HepG2 (cell line): Measurements from ENCODE around the gene FSCN2. TPM values are rescaled to one million over a fixed set of nuclear protein-coding genes. Genes with fewer than 3 reads are reported as not detected.

ENCODE experiments used
- ATAC-seq: fragments of 200-7000 bp; cut with Tn5 transposase; 3 replicates; pipeline ENCODE4 v1.9.1; 2020; ENCODE audit warnings: mild to moderate bottlenecking, moderate library complexity
- BruUV-seq: library from RNA; stranded (reverse); fragments of 400-500 nt; replicated peaks from 2 replicates; lab custom pipeline; 2021; lab: Mats Ljungman, UMichigan
- CTCF ChIA-PET: fragments of 300-600 bp; formaldehyde crosslinking; extraction: SDS; loops from one replicate; lab custom pipeline; 2021; ENCODE audit warnings: low total read pairs, inconsistent platforms, low intra/inter-chr PET ratio; lab: Yijun Ruan, JAX
- POLR2A ChIA-PET: fragments of 350-600 bp; sonication (Branson Sonifier 250); formaldehyde crosslinking; loops from one replicate; lab custom pipeline; 2020; ENCODE audit warnings: antibody characterized with exemption, inconsistent platforms; lab: Yijun Ruan, JAX
- DNase-seq: peaks from one replicate; pipeline ENCODE4 v3.0.0-alpha.2; 2015; ENCODE audit warnings: low spot score
- FAIRE-seq: peaks from 3 replicates; lab custom pipeline; 2011; peaks lifted over from hg19 to GRCh38; lab: Jason Lieb, UNC
- H2AFZ ChIP-seq: one replicate; pipeline ENCODE4 v1.6.1; 2011; ENCODE audit warnings: low read length, inconsistent platforms
- H3K27ac ChIP-seq: fragments of 300-600 bp; 3 replicates; pipeline ENCODE4 v1.8.0; 2011; ENCODE audit warnings: mixed run types, mild to moderate bottlenecking, mixed read lengths, low read length, inconsistent platforms; ENCODE audit not compliant: insufficient read depth; ENCODE audit errors: extremely low read length
- H3K27me3 ChIP-seq, 2 experiments: fragments of 200-600 bp in 1 of 2; 2 replicates in 1 of 2; 3 replicates in 1 of 2; pipeline versions ENCODE4 v1.6.0 to v1.8.0; 2011; ENCODE audit warnings: low read length in 2 of 2, mild to moderate bottlenecking in 2 of 2, moderate library complexity in 2 of 2, inconsistent platforms in 1 of 2; ENCODE audit not compliant: insufficient read depth in 2 of 2, control insufficient read depth in 1 of 2
- H3K36me3 ChIP-seq, 2 experiments: fragments of 200-600 bp in 1 of 2; replicated peaks in 1 of 2; 2 replicates in 1 of 2; 3 replicates in 1 of 2; pipeline versions ENCODE4 v1.5.1 to v1.8.0; 2011; ENCODE audit warnings: low read length in 2 of 2, inconsistent platforms in 1 of 2; ENCODE audit not compliant: insufficient read depth in 2 of 2, control insufficient read depth in 1 of 2
- H3K4me1 ChIP-seq: 2 replicates; pipeline ENCODE4 v1.5.1; 2012; ENCODE audit warnings: low read length, inconsistent platforms; ENCODE audit not compliant: insufficient read depth
- H3K4me2 ChIP-seq: 2 replicates; pipeline ENCODE4 v1.6.0; 2011; ENCODE audit warnings: low read depth, low read length, inconsistent platforms
- H3K4me3 ChIP-seq, 3 experiments: fragments of 200-600 bp in 1 of 3; sonication (generic), shearing (Covaris generic) in 1 of 3; replicated peaks in 1 of 3; 2 replicates each; pipeline ENCODE4 v1.5.1; 2011 to 2016; ENCODE audit warnings: low read length in 3 of 3, inconsistent platforms in 2 of 3, low read depth in 2 of 3, mild to moderate bottlenecking in 2 of 3, control low read depth in 1 of 3, mixed read lengths in 1 of 3; ENCODE audit not compliant: insufficient read depth in 1 of 3
- H3K79me2 ChIP-seq: one replicate; pipeline ENCODE4 v1.6.1; 2011; ENCODE audit warnings: low read length, inconsistent platforms; ENCODE audit not compliant: insufficient read depth
- H3K9ac ChIP-seq: 2 replicates; pipeline ENCODE4 v1.6.0; 2011; ENCODE audit warnings: mild to moderate bottlenecking, low read depth, low read length, inconsistent platforms; ENCODE audit not compliant: insufficient read depth
- H3K9me3 ChIP-seq: 2 replicates; pipeline ENCODE4 v1.5.1; 2012; ENCODE audit warnings: mild to moderate bottlenecking, low read length
- H4K20me1 ChIP-seq: 2 replicates; pipeline ENCODE4 v1.6.0; 2011; ENCODE audit warnings: inconsistent platforms, mild to moderate bottlenecking, low read length, moderate library complexity; ENCODE audit not compliant: insufficient read depth
- AGO1 ChIP-seq: fragments of 200-400 bp; formaldehyde crosslinking; IDR thresholded peaks from 2 replicates; pipeline ENCODE4 v1.6.1; 2017; ENCODE audit warnings: mild to moderate bottlenecking, low read depth, low read length, moderate library complexity; ENCODE audit not compliant: poor library complexity, severe bottlenecking
- AGO2 ChIP-seq: fragments of 200-400 bp; formaldehyde crosslinking; optimal IDR thresholded peaks from 2 replicates; pipeline ENCODE3; 2017; ENCODE audit warnings: mild to moderate bottlenecking, low read depth, low read length, moderate library complexity
- AKAP8 ChIP-seq: sonication (generic); formaldehyde crosslinking; IDR thresholded peaks from 2 replicates; pipeline ENCODE4 v1.5.1; 2020; ENCODE audit warnings: mild to moderate bottlenecking, missing genetic modification reagents
- FOXO1 ChIP-seq: sonication (generic); formaldehyde crosslinking; IDR thresholded peaks from 2 replicates; pipeline ENCODE4 v1.4.0; 2020; ENCODE audit warnings: missing genetic modification reagents
- HNRNPL ChIP-seq: fragments of 200-400 bp; formaldehyde crosslinking; IDR thresholded peaks from 2 replicates; pipeline ENCODE4 v1.6.1; 2017; ENCODE audit warnings: mild to moderate bottlenecking, low read depth, low read length
- KDM2A ChIP-seq: sonication (generic); formaldehyde crosslinking; IDR thresholded peaks from 2 replicates; pipeline ENCODE4 v1.4.0; 2020; ENCODE audit warnings: low read depth, missing genetic modification reagents, borderline replicate concordance
- PATZ1 ChIP-seq: sonication (generic); formaldehyde crosslinking; IDR thresholded peaks from 2 replicates; pipeline ENCODE4 v1.4.0; 2020; ENCODE audit warnings: missing genetic modification reagents
- RFXANK ChIP-seq: IDR thresholded peaks from 2 replicates; pipeline ENCODE4 v1.6.1; 2016
- SAFB2 ChIP-seq: sonication (generic); formaldehyde crosslinking; IDR thresholded peaks from 2 replicates; pipeline ENCODE4 v1.5.1; 2020; ENCODE audit warnings: missing genetic modification reagents, low read depth, mild to moderate bottlenecking, borderline replicate concordance
- TIGD3 ChIP-seq: sonication (generic); formaldehyde crosslinking; IDR thresholded peaks from 2 replicates; pipeline ENCODE4 v1.5.1; 2020; ENCODE audit warnings: mild to moderate bottlenecking, missing genetic modification reagents, borderline replicate concordance
- ZFY ChIP-seq: sonication (generic); formaldehyde crosslinking; IDR thresholded peaks from 2 replicates; pipeline ENCODE4 v1.4.0; 2020; ENCODE audit warnings: missing genetic modification reagents
- ZNF746 ChIP-seq: sonication (generic); formaldehyde crosslinking; IDR thresholded peaks from 2 replicates; pipeline ENCODE4 v1.8.0; 2022; ENCODE audit warnings: mild to moderate bottlenecking, missing genetic modification reagents
- ZSCAN12 ChIP-seq: sonication (generic); formaldehyde crosslinking; IDR thresholded peaks from 2 replicates; pipeline ENCODE4 v1.9.0; 2021; ENCODE audit warnings: mild to moderate bottlenecking, missing genetic modification reagents
- WGBS: methylation state at CpG from one replicate; pipeline ENCODE4 v1.1.6; 2017; ENCODE audit warnings: low lambda C conversion rate; 5-methylcytosine and 5-hydroxymethylcytosine counted together
- in situ Hi-C: cut with HindIII; loops from 2 replicates; pipeline ENCODE4 v1.10.0; 2017; ENCODE audit warnings: low pct_unique_long_range_greater_than_20kb; ENCODE audit not compliant: extremely low pct_ligation_motif_present
- intact Hi-C: fragments of 100-400 bp; cut with micrococcal nuclease; formaldehyde crosslinking; loops from one replicate; pipeline ENCODE4 v1.10.0; 2022; ENCODE audit not compliant: unreplicated experiment
- polyA plus RNA-seq, 8 experiments: library from polyadenylated mRNA; depleted of rRNA in 3 of 8; stranded (reverse) in 7 of 8; unstranded in 1 of 8; fragments of >200 nt; fragmentation: Illumina TruSeq in 4 of 8; extraction: Trizol in 4 of 8; gene quantifications; 2 replicates each; pipeline versions ENCODE4 v1.2.1 to v1.2.3, GENCODE V29; 2011 to 2016; ENCODE audit warnings: low read depth in 4 of 8, missing spikeins in 1 of 8, mixed read lengths in 1 of 8; ENCODE audit not compliant: insufficient read depth in 1 of 8
- total RNA-seq, 5 experiments: library from RNA; depleted of rRNA; stranded (reverse); fragments of >200 nt; fragmentation: Illumina TruSeq; extraction: Trizol; gene quantifications; 2 replicates each; pipeline ENCODE4 v1.2.3, GENCODE V29; 2016; ENCODE audit warnings: low read depth in 1 of 5

FSCN2 gene
- total and polyA plus RNA-seq, 2 of the 13 experiments (the other 11 are each of a cell fraction or from before 2014, with no cell fraction given): 0.09 TPM; not detected in 1

- POLR2A ChIA-PET: interaction anchor here (0.7 kb wide), 1 partner anchor 21 kb away, joined by 3 read pairs; no protein-coding TSS in a partner anchor
- in situ Hi-C loops (no loop called here), intact Hi-C loops (no loop called here)
- H2AFZ ChIP-seq: no peak overlapping the region
- ATAC-seq (no peak; the same call in 2 of the 3 replicates), FAIRE-seq (no peak), DNase-seq (no peak)
- peaks cover 13% of the 10 kb centered on the region for H3K4me1 ChIP-seq
- no TSS peak for BruUV-seq
- H3K36me3 ChIP-seq: peaks cover 4 to 14% of the 10 kb centered on the region in 2 experiments
- H3K27ac ChIP-seq: no peak overlapping the region
- TF ChIP-seq ZSCAN12 (CRISPR knock-in tag) (no peak), TIGD3 (CRISPR knock-in tag) (no peak), RFXANK (CRISPR knock-in tag) (no peak), ZNF746 (CRISPR knock-in tag) (no peak), SAFB2 (CRISPR knock-in tag) (0 out of 2 replicates have a peak, but pooled peaks have one; percentile 37), HNRNPL (0 out of 2 replicates have a peak, but pooled peaks have one; percentile 17), AGO1 (peak; percentile 95), AGO2 (peak; percentile 57), FOXO1 (CRISPR knock-in tag) (no peak), AKAP8 (CRISPR knock-in tag) (peak; percentile 47; the same call in 1 of the 2 replicates), KDM2A (CRISPR knock-in tag) (peak; percentile 58; the same call in 1 of the 2 replicates), PATZ1 (CRISPR knock-in tag) (peak; percentile 48; the same call in 1 of the 2 replicates), ZFY (0 out of 2 replicates have a peak, but pooled peaks have one; percentile 17)
- H3K4me2 ChIP-seq: no peak overlapping the region
- no peaks in the 10 kb centered on the region for H3K27me3 ChIP-seq
- WGBS: 71% methylated on average over 64 of the region's 89 CpGs
- H3K9ac ChIP-seq: no peak overlapping the region
- no peaks in the 10 kb centered on the region for H3K79me2 ChIP-seq
- no peaks in the 10 kb centered on the region for H4K20me1 ChIP-seq
- peaks cover 7% of the 10 kb centered on the region; the same call in 1 of the 2 replicates for H3K9me3 ChIP-seq
- no peak overlapping the region for H3K4me3 ChIP-seq
- CTCF ChIA-PET: interaction anchor here (1.9 kb wide), 1 partner anchor 284 kb away, joined by 8 read pairs; no protein-coding TSS in a partner anchor
Observed at GRCh38 chr17:81536299-81537290, 8.4 kb downstream of the FSCN2 start.
